Measurements from ENCODE around the gene DUOX1.

GRCh38 chr15:45130291-45131000, 652 bp downstream of the DUOX1 start:
- TF ChIP-seq, protein P1, sequence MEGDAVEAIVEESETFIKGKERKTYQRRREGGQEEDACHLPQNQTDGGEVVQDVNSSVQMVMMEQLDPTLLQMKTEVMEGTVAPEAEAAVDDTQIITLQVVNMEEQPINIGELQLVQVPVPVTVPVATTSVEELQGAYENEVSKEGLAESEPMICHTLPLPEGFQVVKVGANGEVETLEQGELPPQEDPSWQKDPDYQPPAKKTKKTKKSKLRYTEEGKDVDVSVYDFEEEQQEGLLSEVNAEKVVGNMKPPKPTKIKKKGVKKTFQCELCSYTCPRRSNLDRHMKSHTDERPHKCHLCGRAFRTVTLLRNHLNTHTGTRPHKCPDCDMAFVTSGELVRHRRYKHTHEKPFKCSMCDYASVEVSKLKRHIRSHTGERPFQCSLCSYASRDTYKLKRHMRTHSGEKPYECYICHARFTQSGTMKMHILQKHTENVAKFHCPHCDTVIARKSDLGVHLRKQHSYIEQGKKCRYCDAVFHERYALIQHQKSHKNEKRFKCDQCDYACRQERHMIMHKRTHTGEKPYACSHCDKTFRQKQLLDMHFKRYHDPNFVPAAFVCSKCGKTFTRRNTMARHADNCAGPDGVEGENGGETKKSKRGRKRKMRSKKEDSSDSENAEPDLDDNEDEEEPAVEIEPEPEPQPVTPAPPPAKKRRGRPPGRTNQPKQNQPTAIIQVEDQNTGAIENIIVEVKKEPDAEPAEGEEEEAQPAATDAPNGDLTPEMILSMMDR (IDR thresholded peaks at IDR 0.05; ENCODE audit: low read depth, low read length, missing input control), result no peak
- TF ChIP-seq REST (IDR thresholded peaks at IDR 0.05), result no peak
- no peak for TF ChIP-seq FOXA2 (IDR thresholded peaks at IDR 0.05)
- no peak for TF ChIP-seq TAF1 (conservative IDR thresholded peaks at IDR 0.05)
